B cell (primary cell): ENCODE data around the gene NFIC. TPM values are rescaled to one million over a fixed set of nuclear protein-coding genes. Genes with fewer than 3 reads are reported as not detected.

Experiments
- ATAC-seq: fragments of 200-7000 bp; cut with Tn5 transposase; one replicate; pipeline ENCODE4 v1.10.0; 2021; ENCODE audit warnings: low read depth, mild to moderate bottlenecking, moderate number of reproducible peaks, moderate library complexity
- CTCF ChIA-PET: fragments of 350-600 bp; sonication (Branson Sonifier 250); formaldehyde crosslinking; loops from one replicate; lab custom pipeline; 2021; ENCODE audit warnings: antibody characterized with exemption, inconsistent platforms; lab: Charles Lee
- POLR2A ChIA-PET: fragments of 350-600 bp; sonication (Branson Sonifier 250); formaldehyde crosslinking; loops from one replicate; lab custom pipeline; 2021; ENCODE audit warnings: antibody characterized with exemption; lab: Charles Lee
- DNase-seq: peaks from one replicate; pipeline ENCODE4 v3.0.0; 2013
- H2AFZ ChIP-seq: 2 replicates; pipeline ENCODE4 v1.6.1; 2012; ENCODE audit warnings: mild to moderate bottlenecking, low read depth, low read length; ENCODE audit not compliant: insufficient read depth, poor library complexity, severe bottlenecking
- H3K27ac ChIP-seq, 2 donors: 1 replicate in 1 of 2; 2 replicates in 1 of 2; pipeline ENCODE4 v1.5.1; 2012 to 2013; ENCODE audit warnings: low read length in 2 of 2, mild to moderate bottlenecking in 2 of 2, moderate library complexity in 1 of 2
- H3K27me3 ChIP-seq, 4 experiments: fragments of 200-600 bp in 1 of 4; sonication (generic) in 1 of 4; replicated peaks in 1 of 4; 1 replicate in 2 of 4; 2 replicates in 2 of 4; pipeline versions ENCODE4 v1.6.1 to v1.7.0; 2013 to 2016; ENCODE audit warnings: low read length in 3 of 4, mild to moderate bottlenecking in 2 of 4, mixed read lengths in 1 of 4, moderate library complexity in 1 of 4; ENCODE audit not compliant: insufficient read depth in 4 of 4, control insufficient read depth in 3 of 4; ENCODE audit errors: control extremely low read depth in 1 of 4
- H3K36me3 ChIP-seq, 2 experiments: replicated peaks in 1 of 2; 1 replicate in 1 of 2; 2 replicates in 1 of 2; pipeline versions ENCODE4 v1.6.1 to v1.7.1; 2013; ENCODE audit warnings: low read length in 1 of 2; ENCODE audit not compliant: insufficient read depth in 2 of 2, control insufficient read depth in 1 of 2; ENCODE audit errors: control extremely low read depth in 1 of 2, extremely low read depth in 1 of 2
- H3K4me1 ChIP-seq, 2 donors: fragments of 200-600 bp in 1 of 2; sonication (generic) in 1 of 2; 1 replicate in 1 of 2; 2 replicates in 1 of 2; pipeline versions ENCODE4 v1.5.1 to v1.6.1; 2013 to 2017; ENCODE audit warnings: low read length in 2 of 2; ENCODE audit not compliant: control insufficient read depth in 2 of 2, insufficient read depth in 2 of 2
- H3K4me2 ChIP-seq: replicated peaks from 2 replicates; pipeline ENCODE3; 2012; ENCODE audit warnings: mild to moderate bottlenecking, low read depth, low read length; ENCODE audit not compliant: poor library complexity, severe bottlenecking
- H3K4me3 ChIP-seq, 5 experiments: fragments of 200-600 bp in 1 of 5; sonication (generic) in 1 of 5; 1 replicate in 3 of 5; 2 replicates in 2 of 5; pipeline versions ENCODE4 v1.5.1 to v1.7.0; 2011 to 2016; ENCODE audit warnings: low read length in 4 of 5, mild to moderate bottlenecking in 4 of 5, low read depth in 2 of 5, control low read depth in 1 of 5, moderate library complexity in 1 of 5; ENCODE audit not compliant: insufficient read depth in 1 of 5; ENCODE audit errors: control extremely low read depth in 1 of 5, extremely low read depth in 1 of 5
- H3K79me2 ChIP-seq: fragments of 200-600 bp; sonication (generic); one replicate; pipeline ENCODE4 v1.6.0; 2016; ENCODE audit warnings: low read length; ENCODE audit not compliant: control insufficient read depth, insufficient read depth
- H3K9ac ChIP-seq: fragments of 200-600 bp; sonication (generic); 2 replicates; pipeline ENCODE4 v1.6.1; 2017; ENCODE audit warnings: mild to moderate bottlenecking, low read length, moderate library complexity
- H3K9me3 ChIP-seq, 3 donors: one replicate each; pipeline versions ENCODE4 v1.6.1 to v1.7.1; 2013; ENCODE audit warnings: low read length in 2 of 3; ENCODE audit not compliant: control insufficient read depth in 2 of 3, insufficient read depth in 1 of 3; ENCODE audit errors: control extremely low read depth in 1 of 3
- H4K20me1 ChIP-seq: 2 replicates; pipeline ENCODE4 v1.6.0; 2012; ENCODE audit warnings: mild to moderate bottlenecking, low read length; ENCODE audit not compliant: insufficient read depth, control insufficient read depth, poor library complexity, severe bottlenecking
- H3K27ac Mint-ChIP-seq: one replicate; pipeline ENCODE4 v1.8.0; 2021; ENCODE audit warnings: mixed read lengths
- H3K27me3 Mint-ChIP-seq: one replicate; pipeline ENCODE4 v1.8.0; 2021; ENCODE audit warnings: mixed read lengths
- H3K4me1 Mint-ChIP-seq: one replicate; pipeline ENCODE4 v1.8.0; 2021; ENCODE audit warnings: mixed read lengths
- H3K4me3 Mint-ChIP-seq: one replicate; pipeline ENCODE4 v1.8.0; 2021; ENCODE audit warnings: mixed read lengths
- H3K9me3 Mint-ChIP-seq: one replicate; pipeline ENCODE4 v1.8.0; 2022; ENCODE audit warnings: mixed read lengths; ENCODE audit not compliant: insufficient read depth
- CTCF ChIP-seq: fragments of 200-600 bp; IDR thresholded peaks from one replicate; pipeline ENCODE4 v1.8.0; 2022; ENCODE audit warnings: antibody characterized with exemption, mild to moderate bottlenecking
- EZH2 ChIP-seq: IDR thresholded peaks from 2 replicates; pipeline ENCODE4 v1.6.1; 2012; ENCODE audit warnings: borderline replicate concordance, low read depth, mild to moderate bottlenecking, moderate library complexity, low read length; ENCODE audit not compliant: insufficient read depth, poor library complexity, severe bottlenecking
- WGBS: methylation state at CpG from one replicate; pipeline ENCODE4 v1.1.5; 2013; ENCODE audit warnings: missing lambda C conversion rate; ENCODE audit not compliant: insufficient coverage; 5-methylcytosine and 5-hydroxymethylcytosine counted together
- intact Hi-C: fragments of 100-400 bp; cut with micrococcal nuclease; formaldehyde crosslinking; loops from one replicate; pipeline ENCODE4 v1.10.0; 2022
- polyA plus RNA-seq: library from polyadenylated mRNA; depleted of rRNA; stranded (reverse); fragments of >200 nt; gene quantifications from 2 replicates; pipeline ENCODE4 v1.2.3, GENCODE V29; 2012
- total RNA-seq, 2 donors: library from RNA; stranded (reverse); fragments of 120-200 nt in 1 of 2; gene quantifications; 1 replicate in 1 of 2; 2 replicates in 1 of 2; pipeline versions ENCODE4 v1.2.3 to v1.2.4, GENCODE V29; 2013 to 2022

The NFIC gene
- total and polyA plus RNA-seq, 2 donors (not counting 1 experiment from before 2014, with no cell fraction given), result 3.8 to 23.6 TPM

DNA sequence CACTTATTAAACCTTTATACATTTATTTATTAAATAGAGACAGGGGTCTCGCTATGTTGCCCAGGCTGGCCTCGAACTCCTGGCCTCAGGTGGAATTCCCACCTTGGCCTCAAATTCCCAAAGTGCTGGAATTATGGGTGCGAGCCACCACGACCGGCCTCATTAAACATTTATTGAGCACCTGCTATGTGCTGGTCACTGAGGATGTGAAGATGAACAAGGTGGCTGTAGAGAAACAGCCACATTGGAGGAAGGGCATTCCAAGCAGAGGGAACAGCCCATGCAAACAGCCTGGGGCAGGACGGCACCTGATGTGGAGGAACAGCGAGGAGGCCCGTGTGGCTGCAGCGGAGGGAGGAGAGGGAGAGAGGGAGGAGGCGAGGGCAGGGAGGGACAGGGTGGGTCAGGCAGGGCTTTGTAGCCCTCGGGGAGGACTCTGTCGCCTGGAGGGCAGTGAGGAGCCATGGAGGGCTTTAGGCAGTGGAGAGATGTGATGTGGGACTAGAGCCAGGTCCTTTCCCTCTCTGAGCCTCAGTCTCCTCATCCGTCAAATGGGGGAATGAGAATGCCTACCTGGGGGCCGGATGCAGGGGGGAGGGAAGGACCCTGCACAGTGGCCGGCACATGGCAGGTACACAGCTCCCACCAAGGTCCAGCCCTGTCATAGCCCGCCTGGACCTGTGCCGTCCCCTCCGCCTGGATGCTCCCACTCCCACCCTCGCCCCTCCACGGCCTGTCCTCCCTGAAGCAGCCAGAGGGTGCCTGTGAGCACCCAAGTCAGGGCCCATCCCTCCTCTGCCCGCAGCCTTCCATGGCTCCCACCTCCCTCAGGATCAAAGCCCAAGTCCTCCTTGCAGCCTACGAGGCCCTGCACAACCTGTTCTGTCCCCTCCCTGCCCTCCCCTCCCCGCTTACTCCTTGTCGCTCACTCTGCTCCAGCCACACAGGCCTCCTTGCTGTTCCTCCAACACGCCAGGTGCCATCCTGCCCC, 21.5 kb upstream of the NFIC start:
- H3K79me2 ChIP-seq, result no peaks in the 10 kb centered on the region
- TF ChIP-seq EZH2 (no peak), CTCF (no peak)
- WGBS, result 95% methylated on average over 20 of the region's 25 CpGs
- ChIA-PET CTCF (interaction anchor here (0.6 kb wide), 2 partner anchors 98 to 471 kb away, joined by 3 to 5 read pairs; no protein-coding TSS in a partner anchor), POLR2A (no interaction called here)
- no peak overlapping the region for H3K9ac ChIP-seq
- H3K4me3 Mint-ChIP-seq, result no peak overlapping the region
- H3K4me2 ChIP-seq, result no peak overlapping the region
- H3K4me3 ChIP-seq, result no peak overlapping the region
- no peaks in the 10 kb centered on the region for H3K27me3 Mint-ChIP-seq
- H3K9me3 Mint-ChIP-seq, result no peaks in the 10 kb centered on the region
- no peak for ATAC-seq
- no peaks in the 10 kb centered on the region for H4K20me1 ChIP-seq
- peaks cover 2% of the 10 kb centered on the region for H3K4me1 Mint-ChIP-seq
- H3K9me3 ChIP-seq, result peaks cover 0 to 5% (median 0%) of the 10 kb centered on the region in 3 donors
- no peaks in the 10 kb centered on the region for H3K4me1 ChIP-seq
- DNase-seq, result no peak
- H3K27ac Mint-ChIP-seq, result no peak overlapping the region
- H2AFZ ChIP-seq, result no peak overlapping the region
- H3K27ac ChIP-seq, result no peak overlapping the region
- H3K27me3 ChIP-seq, result peaks cover 0 to 3% (median 0%) of the 10 kb centered on the region in 4 experiments
- no peaks in the 10 kb centered on the region for H3K36me3 ChIP-seq
- intact Hi-C loops, result no loop called here
